GM21786 (cell line): Measurements from ENCODE around the gene CGB5.
"Not testable (repeated sequence)": the region's sequence is repeated elsewhere in the genome, so short reads cannot be mapped to it uniquely, and the experiment has no call there.

Experiments used
- ATAC-seq: cut with Tn5 transposase; IDR thresholded peaks from one replicate; pipeline ENCODE4 v1.9.1; 2021; ENCODE audit not compliant: unreplicated experiment

The CGB5 gene

DNA sequence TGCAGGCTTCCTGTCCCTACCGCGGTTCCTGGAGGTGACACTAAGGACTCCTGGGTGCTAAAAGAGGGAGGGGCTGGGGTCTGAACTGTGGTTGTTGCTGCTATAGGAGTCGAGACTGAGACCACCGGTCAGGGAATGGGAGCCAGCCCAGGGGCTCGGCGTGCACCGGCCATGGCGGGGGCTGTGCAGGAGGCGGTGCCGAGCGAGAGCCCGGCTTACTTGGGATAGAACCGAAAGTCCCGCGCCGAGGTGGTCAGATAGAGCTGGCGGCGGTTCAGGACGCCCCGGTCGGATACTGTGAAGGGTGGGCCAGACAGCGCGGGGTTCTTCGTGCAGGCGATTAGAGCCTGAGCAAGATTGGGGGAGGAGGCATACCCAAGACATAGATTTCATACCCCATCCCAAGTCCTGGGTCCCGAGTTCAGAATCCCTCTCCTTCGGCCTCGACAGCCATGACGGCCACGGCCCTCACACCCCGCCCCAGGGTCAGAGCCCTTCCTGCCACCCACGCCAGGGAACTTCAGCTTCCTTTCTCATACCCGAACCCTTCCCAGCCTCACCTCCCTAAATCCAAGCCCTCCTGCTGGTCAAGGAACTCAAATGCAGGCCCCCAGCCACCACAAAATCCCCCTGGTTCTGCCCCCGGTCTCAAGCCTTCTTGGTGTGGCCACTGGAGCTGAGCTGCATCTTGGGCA is 13.4 kb downstream of the CGB5 start:
- not testable (repeated sequence) for ATAC-seq

DNA sequence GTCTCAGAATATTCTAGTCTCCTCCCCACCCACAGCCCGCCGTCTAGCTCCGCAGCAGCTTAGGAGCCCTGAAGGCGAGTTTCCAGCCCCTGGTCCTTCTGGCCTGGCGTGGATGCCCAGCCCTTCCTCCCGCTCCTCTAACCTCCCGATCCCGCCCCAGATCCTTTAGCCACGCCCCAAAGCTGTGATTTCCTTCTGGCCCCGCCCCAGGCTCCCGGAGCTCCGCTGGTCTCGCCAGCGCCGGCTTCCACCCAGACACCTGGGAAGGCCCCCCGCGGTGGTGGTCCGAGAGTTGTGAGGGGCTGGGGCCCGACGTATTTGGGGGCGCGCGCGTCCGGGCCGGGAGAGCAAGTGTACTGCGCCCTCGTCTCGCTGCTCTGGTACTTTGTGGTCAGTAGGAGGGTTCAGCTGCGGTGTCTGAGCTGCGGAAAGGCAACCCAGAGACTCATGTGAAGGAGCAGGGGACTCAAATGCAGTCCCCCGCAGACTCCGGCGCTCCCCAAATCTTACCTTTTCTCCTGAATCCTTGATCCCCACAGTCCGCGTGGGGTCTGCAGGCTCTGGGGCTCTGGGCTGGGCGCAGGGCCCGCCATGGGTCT is 14.1 kb downstream of the CGB5 start, which contains the start of gene CGB7:
Gene CGB7 (minus strand): TSS at position 114 of the 599 bp plus-strand sequence. CDS start 2,374 bp downstream, outside the sequence.
- no peak for ATAC-seq

DNA sequence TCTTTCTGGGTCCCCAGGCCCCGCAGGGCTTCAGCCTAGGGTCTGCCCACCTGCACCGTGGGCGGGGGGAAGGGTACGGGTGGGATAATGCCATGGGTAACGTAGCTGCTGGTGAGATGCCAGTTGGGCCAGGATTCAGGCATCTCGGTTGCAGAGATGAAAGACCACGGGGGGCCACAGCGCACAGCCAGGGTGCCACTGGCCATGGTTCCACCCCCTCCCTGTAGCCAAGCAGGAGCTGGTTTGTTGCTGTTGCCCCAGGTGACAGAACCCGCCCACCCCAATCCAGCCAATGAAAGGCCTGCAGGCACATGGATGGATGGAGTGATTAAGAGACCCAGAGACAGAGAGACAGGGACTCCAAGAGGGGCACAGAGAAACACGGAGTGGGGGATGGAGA is 14.9 kb downstream of the CGB5 start:
- no peak for ATAC-seq

DNA sequence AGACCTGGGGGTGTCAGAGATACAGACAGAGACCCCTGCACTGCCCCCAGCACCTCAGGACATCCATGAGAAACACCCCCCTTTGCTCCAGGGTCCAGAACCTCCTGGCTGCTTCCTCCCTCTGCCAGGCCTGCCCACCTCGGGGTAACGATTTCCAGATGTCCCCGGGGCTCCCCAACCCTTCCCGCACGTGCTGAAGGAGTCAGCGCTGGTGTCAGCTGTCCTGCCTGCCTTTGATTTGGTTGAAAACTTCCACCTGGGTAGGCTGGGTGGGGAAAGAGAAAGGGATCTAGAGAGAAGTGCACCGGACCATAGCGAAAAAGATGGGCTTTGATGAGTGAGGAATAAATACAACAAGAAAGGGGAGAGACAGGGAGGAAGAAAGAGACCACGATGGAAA is 15.4 kb downstream of the CGB5 start:
- no peak for ATAC-seq

DNA sequence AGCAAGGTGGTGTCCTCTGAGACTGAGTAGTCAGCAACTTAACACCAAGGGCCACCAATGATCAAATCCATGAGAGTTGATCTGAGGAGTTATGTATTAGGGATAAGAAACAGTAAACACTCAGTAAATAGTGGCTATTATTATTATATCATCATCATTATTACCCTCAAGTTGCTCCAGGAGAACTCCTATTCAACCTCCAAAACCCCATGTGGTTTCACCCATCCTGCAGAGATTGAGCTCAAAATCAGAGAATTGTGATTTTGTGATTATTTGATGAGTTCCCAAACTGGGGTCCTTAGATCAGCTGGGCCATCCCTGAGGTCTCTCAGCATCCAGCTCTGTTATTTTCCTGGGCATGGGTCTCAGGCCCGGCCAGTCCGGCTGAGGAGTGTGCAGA is 17.4 kb downstream of the CGB5 start:
- ATAC-seq: no peak

DNA sequence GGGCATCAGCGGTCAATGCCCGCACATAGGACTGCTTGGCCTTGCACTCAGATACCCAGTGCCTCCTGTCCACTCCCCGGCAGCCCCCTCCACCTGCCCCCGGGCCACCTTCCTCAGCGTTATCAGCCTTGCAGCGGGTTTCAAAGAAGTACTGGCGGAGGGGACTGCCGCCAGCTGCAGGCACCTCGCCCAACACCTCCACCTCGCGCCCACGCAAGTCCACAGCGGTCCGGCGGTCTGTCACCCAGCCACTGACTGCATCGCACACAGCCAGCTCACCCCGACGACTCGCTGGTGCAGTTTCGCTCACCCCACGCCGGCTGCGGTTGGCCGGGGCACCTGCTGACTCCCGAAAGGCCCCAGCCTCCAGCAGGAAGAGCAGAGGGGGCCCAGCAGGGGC is 17.8 kb downstream of the CGB5 start:
- no peak for ATAC-seq

DNA sequence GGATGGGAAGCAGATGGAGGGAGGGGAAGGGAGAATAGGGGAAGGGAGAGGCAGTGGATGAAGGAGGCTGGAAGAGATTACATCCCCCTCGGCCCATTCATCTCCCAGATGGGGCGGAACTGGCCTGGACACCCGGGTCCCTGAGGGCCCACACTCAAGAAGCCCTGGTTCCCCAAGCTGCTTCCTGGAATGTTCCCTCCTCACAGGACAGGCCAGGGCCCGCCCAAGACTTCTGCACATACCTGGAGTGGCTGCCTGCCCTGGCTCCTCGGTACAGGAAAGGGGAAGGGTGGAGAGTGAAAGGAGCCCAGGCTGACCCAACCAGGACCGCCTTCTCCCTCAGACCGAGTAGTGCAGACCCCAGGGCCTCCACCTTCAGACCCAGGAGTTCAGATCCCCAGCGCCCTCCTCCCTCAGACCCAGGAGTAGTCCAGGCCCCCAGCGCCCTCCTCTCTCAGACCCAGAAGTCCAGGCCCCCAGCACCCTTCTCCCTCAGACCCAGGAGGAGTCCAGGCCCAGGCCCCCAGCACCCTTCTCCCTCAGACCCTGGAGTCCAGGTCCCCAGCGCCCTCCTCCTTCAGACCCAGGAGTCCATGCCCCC is 20.5 kb downstream of the CGB5 start:
- ATAC-seq: no peak

DNA sequence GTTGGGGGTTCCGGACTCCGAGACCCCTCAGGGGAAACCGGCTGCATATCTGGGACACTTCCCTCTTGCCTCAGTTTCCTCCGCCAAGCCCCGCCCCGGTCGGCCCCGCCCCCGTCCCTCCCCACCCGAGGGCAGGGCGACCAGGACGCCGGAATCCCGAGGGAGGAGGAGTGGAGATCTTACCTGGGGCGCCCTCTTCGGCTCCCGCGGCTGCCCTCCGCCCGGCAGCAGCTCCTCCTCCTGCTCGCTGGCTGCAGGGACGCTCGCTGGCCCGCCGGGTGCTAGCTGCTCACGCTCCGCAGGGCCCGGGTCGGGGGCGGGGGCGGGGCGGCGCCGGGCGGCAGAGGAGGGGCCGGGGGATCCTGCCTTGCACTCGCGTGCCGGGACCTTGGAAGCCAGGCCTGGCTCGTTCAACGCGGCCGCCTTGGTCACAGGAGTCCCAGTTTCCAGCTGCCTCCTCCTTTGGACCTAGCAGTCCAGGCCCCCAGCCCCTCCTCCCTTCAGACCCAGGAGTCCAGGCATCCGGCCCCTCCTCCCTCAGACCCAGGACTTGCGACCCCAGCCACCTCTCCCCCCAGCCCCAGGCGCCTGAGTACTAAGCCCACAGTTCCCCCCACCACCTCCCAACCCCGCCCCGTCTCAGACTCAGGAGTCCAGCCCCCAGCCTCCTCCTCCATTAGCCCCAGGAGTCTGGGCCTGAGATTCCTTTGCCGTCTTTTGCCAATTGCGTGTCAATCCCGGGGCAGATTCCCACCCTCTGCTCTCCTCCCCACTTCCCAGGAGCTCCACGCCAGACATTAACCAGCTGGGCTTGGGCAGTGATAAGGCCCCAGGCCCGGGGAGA is 21.3 kb downstream of the CGB5 start, which contains the start of gene NTF4:
Gene NTF4 (minus strand): TSS at position 51 of the 844 bp plus-strand sequence. CDS start 2,821 bp downstream, outside the sequence.
- ATAC-seq: no peak

DNA sequence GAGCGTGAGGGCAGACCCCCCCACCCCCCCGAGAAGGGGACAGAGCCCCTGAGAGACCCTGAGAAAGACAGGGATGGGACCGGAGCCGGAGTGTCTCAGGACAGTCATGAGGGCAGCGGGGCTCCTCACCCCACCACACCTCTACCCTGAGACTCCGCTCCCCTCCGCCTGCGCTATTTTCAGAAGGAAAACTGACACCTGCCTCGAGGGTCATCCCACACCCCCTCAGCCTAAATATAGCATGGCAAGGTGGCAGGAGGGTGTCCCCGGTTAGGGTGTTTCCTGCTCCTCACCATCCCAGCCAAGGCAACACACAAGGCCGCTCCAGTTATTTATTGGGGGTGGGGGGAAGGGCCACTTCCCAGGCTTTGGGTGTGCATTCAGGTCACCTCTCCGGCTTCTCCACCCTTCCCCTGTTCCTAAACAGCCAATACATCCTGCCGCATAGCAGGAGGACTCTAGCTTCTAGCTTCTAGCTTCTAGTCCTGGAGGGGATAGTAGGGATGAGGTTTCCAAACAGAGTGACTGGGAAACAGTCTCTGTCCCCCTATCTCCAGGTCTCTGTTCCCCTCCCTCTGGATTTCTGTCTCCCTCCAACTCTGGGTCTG is 22.4 kb downstream of the CGB5 start:
- no peak for ATAC-seq

DNA sequence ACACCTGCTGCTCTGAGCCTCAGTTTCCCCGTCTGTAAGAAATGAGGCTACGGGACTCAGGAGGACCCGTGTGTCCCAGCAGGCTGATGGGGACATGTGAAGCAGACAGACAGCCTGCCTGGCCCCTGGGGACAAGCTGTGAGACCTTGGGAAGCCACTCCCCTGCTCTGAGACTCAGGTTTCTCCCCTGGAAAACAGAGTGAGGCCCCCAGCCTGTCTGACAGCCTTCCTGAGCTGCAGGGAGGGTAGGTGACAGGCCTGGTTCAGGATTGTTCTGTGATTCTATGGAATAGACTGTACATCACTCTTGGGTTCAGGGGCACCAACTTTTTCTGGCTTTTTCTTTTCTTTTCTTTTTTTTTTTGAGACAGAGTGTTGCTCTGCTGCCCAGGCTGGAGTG is 23.9 kb downstream of the CGB5 start:
- no peak for ATAC-seq

DNA sequence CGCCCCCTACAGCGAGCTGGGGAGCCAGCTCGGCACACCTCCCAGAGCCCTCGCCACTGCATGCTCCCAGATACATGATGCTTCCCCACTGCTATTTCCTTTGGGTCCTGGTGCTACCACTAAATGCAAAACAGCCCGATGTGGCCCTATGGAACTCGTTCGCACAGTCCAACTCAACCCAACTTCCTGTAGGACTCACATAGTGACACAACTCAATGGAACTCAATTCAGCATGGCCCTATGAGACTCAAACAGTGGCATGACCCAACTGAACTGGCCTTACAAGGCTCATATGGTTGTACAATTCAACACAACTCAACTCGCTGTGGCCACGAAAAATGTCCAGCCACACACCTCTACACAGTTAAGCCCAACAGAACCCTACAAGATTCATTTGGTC is 25.4 kb downstream of the CGB5 start:
- no peak for ATAC-seq

DNA sequence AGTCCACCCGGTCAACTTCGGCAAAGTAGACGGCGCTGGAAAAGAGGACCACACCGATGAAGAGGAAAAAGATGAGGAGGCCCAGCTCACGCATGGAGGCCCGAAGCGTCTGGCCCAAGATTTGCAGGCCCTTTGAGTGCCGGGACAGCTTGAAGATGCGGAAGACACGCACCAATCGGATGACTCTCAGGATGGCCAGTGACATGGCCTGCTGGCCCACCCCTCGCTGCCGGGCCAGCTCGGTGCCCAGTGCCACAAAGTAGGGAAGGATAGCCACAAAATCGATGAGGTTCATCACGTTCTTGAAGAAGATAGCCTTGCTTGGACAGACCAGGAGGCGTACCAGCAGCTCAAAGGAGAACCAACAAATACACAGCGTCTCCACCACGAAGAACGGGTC is 26.8 kb downstream of the CGB5 start:
- ATAC-seq: no peak

DNA sequence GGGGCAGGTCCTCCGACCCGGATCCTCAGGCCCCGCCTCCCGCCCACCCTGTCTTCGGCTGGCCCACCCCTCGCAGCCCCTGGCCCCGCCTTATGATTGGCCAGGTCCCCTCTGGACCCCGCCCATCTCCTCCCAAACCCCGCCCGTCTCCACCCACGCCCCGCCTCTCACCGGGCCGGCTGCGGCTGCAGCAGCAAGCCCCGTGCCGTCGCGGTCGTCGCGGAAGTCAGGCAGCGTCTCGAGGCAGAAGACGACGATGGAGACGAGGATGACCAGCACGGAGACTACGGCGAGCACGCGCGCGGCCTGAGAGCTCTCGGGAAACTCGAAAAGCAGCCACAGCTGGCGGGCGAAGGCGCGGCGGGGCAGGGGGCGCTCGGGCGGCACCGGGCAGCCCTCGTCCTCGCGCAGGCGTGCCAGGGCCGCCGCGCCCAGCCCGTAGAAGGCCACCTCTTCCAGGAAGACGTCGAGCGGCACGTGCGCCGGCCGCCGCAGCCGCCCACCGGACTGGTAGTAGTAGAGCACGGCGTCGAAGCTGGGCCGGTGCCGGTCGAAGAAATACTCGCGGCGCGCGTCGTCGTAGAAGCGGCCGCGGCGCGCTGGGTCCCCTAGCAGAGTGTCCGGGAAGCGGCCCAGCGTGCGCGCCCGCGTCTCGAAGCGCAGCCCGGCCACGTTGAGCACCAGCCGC is 28.4 kb downstream of the CGB5 start:
- no peak for ATAC-seq

DNA sequence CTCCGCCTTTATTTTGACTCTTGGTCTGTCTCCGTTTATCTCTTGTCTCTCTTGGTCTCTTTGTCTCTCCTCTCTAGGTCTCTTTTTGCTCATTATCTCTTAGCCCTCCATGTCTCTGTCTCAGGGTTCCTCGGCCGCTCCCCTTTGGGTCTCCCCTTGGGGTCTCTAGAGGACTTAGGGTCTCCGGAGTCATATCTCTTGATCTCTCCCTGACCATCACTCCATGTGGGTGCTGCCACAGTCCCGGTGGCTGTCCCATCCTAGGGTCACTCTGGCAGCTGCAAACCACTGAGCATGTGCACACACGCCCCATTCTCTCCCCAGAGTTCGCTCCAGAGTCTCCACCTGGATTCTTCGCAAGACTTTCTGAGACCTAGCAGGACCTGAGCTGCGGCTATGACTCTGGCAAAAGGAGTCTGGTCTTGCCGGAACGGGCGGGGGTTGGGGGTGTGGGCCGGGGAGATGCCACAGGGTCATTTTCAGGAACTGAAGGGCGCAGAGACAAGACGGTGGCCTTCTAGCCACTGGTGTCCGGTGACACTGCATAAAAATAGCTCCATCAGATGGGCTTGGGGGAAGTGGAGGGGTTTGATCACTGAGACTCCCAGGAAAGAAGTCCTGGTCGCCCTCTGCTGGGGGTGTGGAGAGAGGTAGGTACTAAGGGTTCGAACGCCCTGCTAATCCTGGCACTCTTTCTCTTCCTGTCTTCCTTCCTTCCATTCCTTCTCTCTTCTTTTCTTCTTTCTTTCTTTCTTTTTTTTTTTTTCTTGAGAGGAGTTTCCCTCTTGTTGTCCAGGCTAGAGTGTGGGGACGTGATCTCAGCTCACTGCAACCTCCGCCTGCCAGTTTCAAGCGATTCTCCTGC is 30.1 kb downstream of the CGB5 start:
- ATAC-seq: no peak

DNA sequence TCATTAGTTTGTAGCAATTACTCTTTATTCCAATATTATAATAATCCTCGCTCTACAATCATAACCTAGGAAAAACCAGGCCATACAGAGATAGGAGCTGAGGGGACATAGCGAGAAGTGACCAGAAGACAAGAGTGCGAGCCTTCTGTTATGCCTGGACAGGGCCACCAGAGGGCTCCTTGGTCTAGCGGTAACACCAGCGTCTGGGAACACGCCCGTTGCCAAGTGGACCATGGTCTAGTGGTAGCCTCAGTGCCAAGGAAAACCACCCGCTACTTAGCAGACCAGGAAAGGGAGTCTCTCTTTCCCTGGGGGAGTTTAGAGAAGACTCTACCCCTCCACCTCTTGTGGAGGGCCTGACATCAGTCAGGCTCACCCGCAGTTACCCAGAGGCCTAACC is 31.2 kb downstream of the CGB5 start:
- not testable (repeated sequence) for ATAC-seq

DNA sequence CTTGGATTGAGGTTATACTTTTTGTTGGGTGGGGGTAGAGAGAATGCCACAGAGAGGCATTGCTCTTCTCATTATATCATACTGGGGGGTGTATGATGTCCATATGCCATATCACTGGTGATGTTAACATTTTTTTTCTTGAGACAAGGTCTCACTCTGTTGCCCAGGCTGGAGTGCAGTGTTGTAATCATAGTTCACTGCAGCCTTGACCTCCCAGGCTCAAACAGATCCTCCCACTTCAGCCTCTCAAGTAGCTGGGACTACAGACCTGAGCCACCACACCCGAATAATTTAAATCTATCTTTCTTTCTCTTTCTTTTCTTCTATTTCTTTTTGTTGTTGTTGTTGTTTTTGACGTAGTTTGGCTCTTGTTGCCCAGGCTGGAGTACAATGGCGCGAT is 36.7 kb downstream of the CGB5 start:
- no peak for ATAC-seq

DNA sequence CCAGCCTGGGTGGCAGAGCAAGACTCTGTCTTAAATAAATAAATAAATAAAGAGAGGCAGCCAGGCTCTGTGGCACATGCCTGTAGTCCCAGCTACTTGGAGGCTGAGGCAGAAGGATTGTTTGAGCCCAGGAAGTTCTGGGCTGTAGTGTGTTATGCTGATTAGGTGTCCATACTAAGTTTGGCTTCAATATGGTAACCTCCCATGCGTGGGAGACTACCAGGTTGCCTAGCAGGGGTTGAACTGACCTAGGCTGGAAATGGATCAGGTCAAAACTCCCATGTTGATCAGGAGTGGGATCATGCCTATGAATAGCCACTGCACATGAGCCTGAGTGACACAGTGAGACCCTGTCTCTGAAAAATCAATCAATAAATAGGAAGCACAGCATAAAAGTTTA is 37.6 kb downstream of the CGB5 start:
- no peak for ATAC-seq

DNA sequence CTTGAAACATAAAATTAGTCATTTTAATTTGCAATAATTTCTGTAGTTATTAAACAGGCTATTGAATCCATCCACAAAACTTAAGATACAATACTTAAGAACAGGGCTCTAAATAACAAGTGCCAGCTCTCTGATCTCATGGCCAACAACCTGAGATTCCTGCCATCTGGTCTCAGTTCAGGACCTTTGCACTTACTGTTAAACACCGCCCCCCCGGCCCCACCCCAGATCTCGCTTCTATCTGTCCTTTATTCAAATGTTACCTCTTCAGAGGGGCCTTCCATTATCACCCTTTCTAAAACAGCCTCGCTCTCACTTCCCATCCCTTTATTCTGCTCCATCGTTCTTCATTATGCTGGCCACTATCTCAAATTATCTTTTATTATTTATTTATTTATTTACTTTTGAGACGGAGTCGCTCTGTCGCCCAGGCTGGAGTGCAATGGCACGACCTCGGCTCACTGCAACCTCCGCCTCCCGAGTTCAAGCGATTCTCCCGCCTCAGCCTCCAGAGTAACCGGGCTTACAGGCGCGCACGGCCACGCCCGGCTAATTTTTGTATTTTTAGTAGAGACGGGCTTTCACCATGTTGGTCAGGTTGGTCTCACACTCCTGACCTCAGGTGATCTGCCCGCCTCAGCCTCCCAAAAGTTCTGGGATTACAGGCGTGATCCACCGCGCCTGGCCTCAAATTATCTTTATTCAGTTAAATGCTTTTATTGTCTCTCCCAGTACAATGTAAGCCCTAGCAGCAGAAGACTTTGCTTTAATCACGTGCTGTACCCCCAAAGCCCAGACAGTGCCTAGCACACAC is 40.8 kb downstream of the CGB5 start:
- ATAC-seq: no peak
